Panc1 (cell line): ENCODE results near the gene PACC1. TPM values are rescaled to one million over a fixed set of nuclear protein-coding genes. Genes with fewer than 3 reads are reported as not detected.

Experiments used
- ATAC-seq: fragments of 200-7000 bp; cut with Tn5 transposase; 2 replicates; pipeline ENCODE4 v1.9.1; 2020; ENCODE audit warnings: mild to moderate bottlenecking, moderate library complexity
- BruUV-seq: library from RNA; stranded (reverse); fragments of 400-500 nt; replicated peaks from 2 replicates; lab custom pipeline; 2021; lab: Mats Ljungman, UMichigan
- CTCF ChIA-PET: fragments of 300-600 bp; sonication (Branson Sonifier 250); formaldehyde crosslinking; loops from one replicate; lab custom pipeline; 2022; ENCODE audit warnings: antibody characterized with exemption; lab: Charles Lee
- POLR2A ChIA-PET: fragments of 300-600 bp; sonication (Branson Sonifier 250); formaldehyde crosslinking; loops from one replicate; lab custom pipeline; 2022; ENCODE audit warnings: antibody characterized with exemption; lab: Charles Lee
- DNase-seq: peaks from one replicate; pipeline ENCODE4 v3.0.0-alpha.2; 2010; ENCODE audit warnings: low read depth, low spot score
- H3K27ac ChIP-seq: 2 replicates; pipeline ENCODE4 v1.5.1; 2011; ENCODE audit warnings: mild to moderate bottlenecking, low read length, inconsistent platforms
- H3K27me3 ChIP-seq: fragments of 200-500 bp; sonication (Bioruptor generic); 2 replicates; pipeline ENCODE4 v1.6.0; 2014; ENCODE audit warnings: low read length, inconsistent platforms; ENCODE audit not compliant: control insufficient read depth, insufficient read depth
- H3K36me3 ChIP-seq: fragments of 200-500 bp; sonication (Bioruptor generic); 2 replicates; pipeline ENCODE4 v1.5.1; 2014; ENCODE audit warnings: inconsistent platforms, mild to moderate bottlenecking, low read length, moderate library complexity; ENCODE audit not compliant: control insufficient read depth, insufficient read depth
- H3K4me1 ChIP-seq: 2 replicates; pipeline ENCODE4 v1.5.1; 2011; ENCODE audit warnings: inconsistent platforms, mild to moderate bottlenecking, low read length, moderate library complexity; ENCODE audit not compliant: control insufficient read depth, insufficient read depth
- H3K4me3 ChIP-seq, 2 experiments: 2 replicates each; pipeline ENCODE4 v1.5.1; 2011 to 2012; ENCODE audit warnings: low read depth in 2 of 2, low read length in 2 of 2, mild to moderate bottlenecking in 2 of 2, inconsistent platforms in 1 of 2, moderate library complexity in 1 of 2
- H3K9me3 ChIP-seq: fragments of 200-500 bp; sonication (Bioruptor generic); 2 replicates; pipeline ENCODE4 v1.5.1; 2014; ENCODE audit warnings: low read depth, mild to moderate bottlenecking, inconsistent platforms, low read length, moderate library complexity; ENCODE audit not compliant: control insufficient read depth, insufficient read depth
- POLR2AphosphoS5 ChIP-seq: IDR thresholded peaks from 2 replicates; pipeline ENCODE4 v1.6.1; 2012; ENCODE audit warnings: mild to moderate bottlenecking, low read depth, low read length, moderate library complexity
- SIN3A ChIP-seq: IDR thresholded peaks from 2 replicates; pipeline ENCODE4 v1.6.1; 2012; ENCODE audit warnings: low read depth, mild to moderate bottlenecking, low read length, moderate library complexity, borderline replicate concordance; ENCODE audit not compliant: insufficient read depth
- TCF7L2 ChIP-seq: IDR thresholded peaks from 2 replicates; pipeline ENCODE4 v1.6.1; 2011; ENCODE audit warnings: mild to moderate bottlenecking, low read depth, low read length, inconsistent platforms
- in situ Hi-C: cut with HindIII; loops from 2 replicates; pipeline ENCODE4 v1.10.0; 2016; ENCODE audit warnings: low sequenced_read_pairs, low pct_unique_long_range_greater_than_20kb
- intact Hi-C: fragments of 100-400 bp; cut with micrococcal nuclease; formaldehyde crosslinking; loops from one replicate; pipeline ENCODE4 v1.10.0; 2022; ENCODE audit not compliant: unreplicated experiment
- total RNA-seq: library from RNA; stranded (reverse); gene quantifications from one replicate; pipeline ENCODE4 v1.2.1, GENCODE V29; 2021; ENCODE audit not compliant: unreplicated experiment
- TF ChIP-seq, protein P1 (sequence below), 2 experiments: IDR thresholded peaks; 2 replicates each; pipeline ENCODE4 v1.6.1; 2011 to 2012; ENCODE audit warnings: low read depth in 2 of 2, control low read depth in 1 of 2, low read length in 1 of 2, mild to moderate bottlenecking in 1 of 2, moderate library complexity in 1 of 2; ENCODE audit not compliant: insufficient read depth in 1 of 2
- TF ChIP-seq, protein P2 (sequence below): fragments of 450-650 bp; IDR thresholded peaks from 2 replicates; pipeline ENCODE4 v1.5.1; 2017; ENCODE audit warnings: mild to moderate bottlenecking

Gene PACC1
- total RNA-seq, 1 experiment from 2014 or later, result 11.5 TPM

DNA sequence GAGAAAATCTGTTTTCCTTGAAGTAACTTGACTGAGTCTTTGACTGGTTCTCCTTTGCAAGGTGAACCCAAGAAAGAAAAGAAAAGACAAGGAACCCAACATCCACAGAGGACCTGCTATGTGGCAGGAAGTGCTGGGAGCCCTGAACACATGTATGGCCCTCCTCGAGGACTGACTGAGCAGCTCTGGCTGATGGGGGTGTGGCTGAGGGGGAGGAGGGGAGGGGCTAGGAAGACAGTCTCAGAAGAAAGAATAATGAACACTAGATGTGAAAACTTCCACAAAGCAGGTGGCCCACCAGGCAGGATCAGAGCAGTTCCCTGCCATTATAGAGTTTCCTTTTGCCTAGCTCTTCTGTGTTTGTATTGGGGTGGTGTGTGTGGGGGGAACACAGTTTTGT lies 44.1 kb upstream of the PACC1 start:
- Histone ChIP-seq H3K4me1 (no peaks in the 10 kb centered on the region), H3K27ac (no peak overlapping the region), H3K27me3 (no peaks in the 10 kb centered on the region), H3K4me3 (no peak overlapping the region), H3K9me3 (no peaks in the 10 kb centered on the region), H3K36me3 (no peaks in the 10 kb centered on the region)
- ChIA-PET POLR2A (no interaction called here), CTCF (no interaction called here)
- DNase-seq (no peak), ATAC-seq (no peak)
- intact Hi-C loops, result loop anchor here (5.0 to 10.0 kb wide), 4 partner anchors 74 to 774 kb away; no protein-coding TSS in a partner anchor
- in situ Hi-C loops, result no loop called here
- BruUV-seq, result no TSS peak
- TF ChIP-seq SIN3A, result no peak
- TF ChIP-seq, protein P1, sequence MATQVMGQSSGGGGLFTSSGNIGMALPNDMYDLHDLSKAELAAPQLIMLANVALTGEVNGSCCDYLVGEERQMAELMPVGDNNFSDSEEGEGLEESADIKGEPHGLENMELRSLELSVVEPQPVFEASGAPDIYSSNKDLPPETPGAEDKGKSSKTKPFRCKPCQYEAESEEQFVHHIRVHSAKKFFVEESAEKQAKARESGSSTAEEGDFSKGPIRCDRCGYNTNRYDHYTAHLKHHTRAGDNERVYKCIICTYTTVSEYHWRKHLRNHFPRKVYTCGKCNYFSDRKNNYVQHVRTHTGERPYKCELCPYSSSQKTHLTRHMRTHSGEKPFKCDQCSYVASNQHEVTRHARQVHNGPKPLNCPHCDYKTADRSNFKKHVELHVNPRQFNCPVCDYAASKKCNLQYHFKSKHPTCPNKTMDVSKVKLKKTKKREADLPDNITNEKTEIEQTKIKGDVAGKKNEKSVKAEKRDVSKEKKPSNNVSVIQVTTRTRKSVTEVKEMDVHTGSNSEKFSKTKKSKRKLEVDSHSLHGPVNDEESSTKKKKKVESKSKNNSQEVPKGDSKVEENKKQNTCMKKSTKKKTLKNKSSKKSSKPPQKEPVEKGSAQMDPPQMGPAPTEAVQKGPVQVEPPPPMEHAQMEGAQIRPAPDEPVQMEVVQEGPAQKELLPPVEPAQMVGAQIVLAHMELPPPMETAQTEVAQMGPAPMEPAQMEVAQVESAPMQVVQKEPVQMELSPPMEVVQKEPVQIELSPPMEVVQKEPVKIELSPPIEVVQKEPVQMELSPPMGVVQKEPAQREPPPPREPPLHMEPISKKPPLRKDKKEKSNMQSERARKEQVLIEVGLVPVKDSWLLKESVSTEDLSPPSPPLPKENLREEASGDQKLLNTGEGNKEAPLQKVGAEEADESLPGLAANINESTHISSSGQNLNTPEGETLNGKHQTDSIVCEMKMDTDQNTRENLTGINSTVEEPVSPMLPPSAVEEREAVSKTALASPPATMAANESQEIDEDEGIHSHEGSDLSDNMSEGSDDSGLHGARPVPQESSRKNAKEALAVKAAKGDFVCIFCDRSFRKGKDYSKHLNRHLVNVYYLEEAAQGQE (IDR thresholded peaks at IDR 0.05; ENCODE audit: insufficient read depth in 1 of 2, low read depth in 2 of 2, low read length in 1 of 2), result no peak
- TF ChIP-seq TCF7L2, result no peak
- TF ChIP-seq, protein P2, sequence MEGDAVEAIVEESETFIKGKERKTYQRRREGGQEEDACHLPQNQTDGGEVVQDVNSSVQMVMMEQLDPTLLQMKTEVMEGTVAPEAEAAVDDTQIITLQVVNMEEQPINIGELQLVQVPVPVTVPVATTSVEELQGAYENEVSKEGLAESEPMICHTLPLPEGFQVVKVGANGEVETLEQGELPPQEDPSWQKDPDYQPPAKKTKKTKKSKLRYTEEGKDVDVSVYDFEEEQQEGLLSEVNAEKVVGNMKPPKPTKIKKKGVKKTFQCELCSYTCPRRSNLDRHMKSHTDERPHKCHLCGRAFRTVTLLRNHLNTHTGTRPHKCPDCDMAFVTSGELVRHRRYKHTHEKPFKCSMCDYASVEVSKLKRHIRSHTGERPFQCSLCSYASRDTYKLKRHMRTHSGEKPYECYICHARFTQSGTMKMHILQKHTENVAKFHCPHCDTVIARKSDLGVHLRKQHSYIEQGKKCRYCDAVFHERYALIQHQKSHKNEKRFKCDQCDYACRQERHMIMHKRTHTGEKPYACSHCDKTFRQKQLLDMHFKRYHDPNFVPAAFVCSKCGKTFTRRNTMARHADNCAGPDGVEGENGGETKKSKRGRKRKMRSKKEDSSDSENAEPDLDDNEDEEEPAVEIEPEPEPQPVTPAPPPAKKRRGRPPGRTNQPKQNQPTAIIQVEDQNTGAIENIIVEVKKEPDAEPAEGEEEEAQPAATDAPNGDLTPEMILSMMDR, result no peak
- no peak for TF ChIP-seq POLR2AphosphoS5

DNA sequence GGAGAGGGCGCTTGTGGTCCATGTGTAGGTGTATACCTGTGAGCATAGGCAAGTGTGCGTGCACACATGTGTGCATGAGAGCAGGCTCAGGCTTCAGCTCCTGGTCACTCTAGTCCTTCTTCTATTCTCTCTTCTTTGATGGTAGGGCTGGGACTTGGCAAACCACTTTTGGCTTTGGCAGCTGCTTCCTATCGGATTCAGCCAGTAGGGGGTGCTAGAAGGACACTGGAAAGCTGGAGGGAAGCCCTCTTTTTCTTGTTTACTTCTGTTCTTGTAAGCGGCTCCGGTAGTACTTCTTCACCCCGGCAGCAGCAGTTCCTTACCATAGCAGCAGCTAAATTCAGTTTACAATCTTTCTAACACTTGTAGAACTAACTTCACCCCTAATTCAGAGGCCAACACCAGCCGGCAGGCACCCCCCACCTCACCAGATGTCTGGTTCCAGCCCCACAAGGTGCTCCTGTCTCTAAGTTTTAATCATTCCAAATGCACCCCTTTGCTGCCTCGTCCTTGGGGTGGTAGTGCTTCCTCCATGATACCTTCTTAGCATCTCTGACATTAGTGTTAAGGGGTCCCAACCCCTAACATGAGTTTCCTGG lies 43.2 kb upstream of the PACC1 start:
- in situ Hi-C loops, result no loop called here
- ATAC-seq, result peak; percentile 28; the same call in 1 of the 2 replicates
- CTCF ChIA-PET, result interaction anchor here (0.5 to 2.8 kb wide), 7 partner anchors 12 to 778 kb away, joined by 3 to 11 read pairs (median 5); partner anchors contain the start of gene BATF3

More for the DNA sequence above, 43.2 kb upstream of the PACC1 start:
- Histone ChIP-seq H3K36me3 (no peaks in the 10 kb centered on the region), H3K27me3 (no peaks in the 10 kb centered on the region), H3K4me3 (no peak overlapping the region), H3K27ac (no peak overlapping the region), H3K9me3 (no peaks in the 10 kb centered on the region), H3K4me1 (no peaks in the 10 kb centered on the region)
- TF ChIP-seq POLR2AphosphoS5, result no peak
- TF ChIP-seq, protein P2, result peak; percentile 84
- DNase-seq, result no peak
- no TSS peak for BruUV-seq
- intact Hi-C loops, result loop anchor here (5.0 to 10.0 kb wide), 4 partner anchors 73 to 773 kb away; no protein-coding TSS in a partner anchor
- POLR2A ChIA-PET, result no interaction called here
